KMS-11 (cell line): ENCODE measurements around the gene CTRL.

Experiments used
- H2AFZ ChIP-seq: fragments of 200-600 bp; sonication (generic); 2 replicates; pipeline ENCODE4 v1.6.1; 2016; ENCODE audit warnings: antibody characterized with exemption, mixed run types, low read depth
- H3K27ac ChIP-seq: fragments of 200-600 bp; sonication (generic); 2 replicates; pipeline ENCODE4 v1.6.1; 2016; ENCODE audit warnings: mild to moderate bottlenecking, mixed run types
- H3K27me3 ChIP-seq: fragments of 200-600 bp; sonication (generic); 2 replicates; pipeline ENCODE4 v1.6.1; 2017; ENCODE audit warnings: mild to moderate bottlenecking, low read depth, mixed run types, moderate library complexity; ENCODE audit not compliant: insufficient read depth
- H3K36me3 ChIP-seq: fragments of 200-600 bp; sonication (generic); 2 replicates; pipeline ENCODE4 v1.6.1; 2017; ENCODE audit warnings: mild to moderate bottlenecking, mixed run types; ENCODE audit not compliant: insufficient read depth
- H3K4me1 ChIP-seq: fragments of 200-600 bp; sonication (generic); 2 replicates; pipeline ENCODE4 v1.6.1; 2016; ENCODE audit warnings: mild to moderate bottlenecking, low read depth, mixed run types; ENCODE audit not compliant: poor library complexity, severe bottlenecking
- H3K4me2 ChIP-seq: fragments of 200-600 bp; sonication (generic); 2 replicates; pipeline ENCODE4 v1.7.0; 2016; ENCODE audit warnings: mild to moderate bottlenecking, mixed run types
- H3K4me3 ChIP-seq: fragments of 200-600 bp; sonication (generic); IDR thresholded peaks from 2 replicates; pipeline ENCODE4 v1.6.1; 2017; ENCODE audit warnings: low read depth, low read length, mixed read lengths; ENCODE audit not compliant: insufficient read depth
- H3K79me2 ChIP-seq: fragments of 200-600 bp; sonication (generic); 2 replicates; pipeline ENCODE4 v1.6.1; 2016; ENCODE audit warnings: low read depth, mixed run types; ENCODE audit not compliant: insufficient read depth
- H3K9ac ChIP-seq: fragments of 200-600 bp; sonication (generic); 2 replicates; pipeline ENCODE4 v1.6.1; 2016; ENCODE audit warnings: mild to moderate bottlenecking, mixed run types
- H4K20me1 ChIP-seq: fragments of 200-600 bp; sonication (generic); 2 replicates; pipeline ENCODE4 v1.6.1; 2016; ENCODE audit warnings: mild to moderate bottlenecking, mixed run types; ENCODE audit not compliant: insufficient read depth
- TF ChIP-seq, protein P1 (sequence below): fragments of 200-600 bp; sonication (generic); conservative IDR thresholded peaks from 2 replicates; pipeline ENCODE4 v1.6.1; 2017; ENCODE audit warnings: low read depth, mild to moderate bottlenecking, antibody characterized with exemption, low read length, moderate library complexity, mixed read lengths

Gene CTRL

DNA sequence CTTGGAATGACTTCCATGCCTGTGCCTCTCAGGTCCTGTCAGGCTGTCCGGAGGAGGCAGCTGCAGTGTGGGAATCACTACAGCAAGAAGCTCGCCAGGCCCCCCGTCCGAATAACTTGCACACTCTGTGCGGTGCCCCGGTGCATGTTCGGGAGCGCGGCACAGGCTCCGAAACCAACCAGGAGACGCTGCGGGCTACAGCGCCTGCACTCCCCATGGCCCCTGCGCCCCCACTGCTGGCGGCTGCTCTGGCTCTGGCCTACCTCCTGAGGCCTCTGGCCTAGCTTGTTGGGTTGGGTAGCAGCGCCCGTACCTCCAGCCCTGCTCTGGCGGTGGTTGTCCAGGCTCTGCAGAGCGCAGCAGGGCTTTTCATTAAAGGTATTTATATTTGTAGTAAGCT is 45.7 kb downstream of the CTRL start:
- no peak overlapping the region for H3K9ac ChIP-seq
- H3K36me3 ChIP-seq: 0 out of 2 replicates have a peak, but pooled peaks cover 4% of the 10 kb centered on the region
- H3K79me2 ChIP-seq: no peaks in the 10 kb centered on the region
- no peaks in the 10 kb centered on the region for H3K4me1 ChIP-seq
- no peak overlapping the region for H2AFZ ChIP-seq
- no peak overlapping the region for H3K27ac ChIP-seq
- no peak overlapping the region for H3K4me3 ChIP-seq
- no peaks in the 10 kb centered on the region for H4K20me1 ChIP-seq
- H3K4me2 ChIP-seq: no peak overlapping the region
- TF ChIP-seq, protein P1, sequence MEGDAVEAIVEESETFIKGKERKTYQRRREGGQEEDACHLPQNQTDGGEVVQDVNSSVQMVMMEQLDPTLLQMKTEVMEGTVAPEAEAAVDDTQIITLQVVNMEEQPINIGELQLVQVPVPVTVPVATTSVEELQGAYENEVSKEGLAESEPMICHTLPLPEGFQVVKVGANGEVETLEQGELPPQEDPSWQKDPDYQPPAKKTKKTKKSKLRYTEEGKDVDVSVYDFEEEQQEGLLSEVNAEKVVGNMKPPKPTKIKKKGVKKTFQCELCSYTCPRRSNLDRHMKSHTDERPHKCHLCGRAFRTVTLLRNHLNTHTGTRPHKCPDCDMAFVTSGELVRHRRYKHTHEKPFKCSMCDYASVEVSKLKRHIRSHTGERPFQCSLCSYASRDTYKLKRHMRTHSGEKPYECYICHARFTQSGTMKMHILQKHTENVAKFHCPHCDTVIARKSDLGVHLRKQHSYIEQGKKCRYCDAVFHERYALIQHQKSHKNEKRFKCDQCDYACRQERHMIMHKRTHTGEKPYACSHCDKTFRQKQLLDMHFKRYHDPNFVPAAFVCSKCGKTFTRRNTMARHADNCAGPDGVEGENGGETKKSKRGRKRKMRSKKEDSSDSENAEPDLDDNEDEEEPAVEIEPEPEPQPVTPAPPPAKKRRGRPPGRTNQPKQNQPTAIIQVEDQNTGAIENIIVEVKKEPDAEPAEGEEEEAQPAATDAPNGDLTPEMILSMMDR: no peak
- H3K27me3 ChIP-seq: no peaks in the 10 kb centered on the region

DNA sequence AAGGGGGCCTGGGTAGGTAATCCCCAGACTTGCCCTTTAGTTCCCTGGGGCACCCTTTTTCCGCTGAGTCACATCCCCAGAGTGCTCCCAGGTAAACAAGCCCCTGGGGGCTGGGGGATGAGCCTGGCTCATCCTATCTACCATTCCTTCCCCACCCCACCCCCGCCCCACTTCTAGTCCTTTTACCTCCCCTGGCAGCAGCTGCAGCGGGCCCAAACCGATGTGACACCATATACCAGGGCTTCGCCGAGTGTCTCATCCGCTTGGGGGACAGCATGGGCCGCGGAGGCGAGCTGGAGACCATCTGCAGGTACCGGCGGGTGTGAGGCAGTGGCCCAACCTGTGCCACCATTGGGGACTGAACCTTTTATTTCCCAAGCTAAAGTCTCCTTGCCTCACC is 46.1 kb downstream of the CTRL start:
- Histone ChIP-seq H3K4me3 (no peak overlapping the region), H3K79me2 (no peaks in the 10 kb centered on the region), H4K20me1 (no peaks in the 10 kb centered on the region), H3K4me2 (no peak overlapping the region), H3K4me1 (no peaks in the 10 kb centered on the region), H3K9ac (no peak overlapping the region), H3K27ac (no peak overlapping the region), H3K27me3 (no peaks in the 10 kb centered on the region), H3K36me3 (0 out of 2 replicates have a peak, but pooled peaks cover 5% of the 10 kb centered on the region), H2AFZ (no peak overlapping the region)
- TF ChIP-seq, protein P1: no peak

DNA sequence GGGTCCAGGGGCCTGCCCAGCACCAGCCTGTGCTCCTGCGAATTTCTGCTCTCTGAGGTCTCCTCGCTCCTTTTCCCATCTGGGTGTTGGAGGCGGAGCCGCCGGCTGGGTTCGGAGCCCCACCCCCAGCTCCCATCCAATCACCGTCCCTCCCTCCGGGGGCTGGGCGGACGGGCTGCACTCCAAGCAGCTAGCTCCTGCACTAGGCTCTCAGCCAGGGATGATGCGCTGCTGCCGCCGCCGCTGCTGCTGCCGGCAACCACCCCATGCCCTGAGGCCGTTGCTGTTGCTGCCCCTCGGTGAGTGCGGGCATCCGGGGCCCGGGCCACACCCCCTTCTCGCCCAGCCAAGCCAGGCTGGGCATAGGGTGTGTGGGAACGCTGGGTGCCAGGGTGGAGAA is 47.0 kb downstream of the CTRL start, which contains the start of gene NRN1L:
TSS of gene NRN1L (plus strand) at position 202 of the 400 bp plus-strand sequence. CDS start at position 221, 19 bp downstream.
- no peak within 1 kb of the TSS for H3K4me2 ChIP-seq

DNA sequence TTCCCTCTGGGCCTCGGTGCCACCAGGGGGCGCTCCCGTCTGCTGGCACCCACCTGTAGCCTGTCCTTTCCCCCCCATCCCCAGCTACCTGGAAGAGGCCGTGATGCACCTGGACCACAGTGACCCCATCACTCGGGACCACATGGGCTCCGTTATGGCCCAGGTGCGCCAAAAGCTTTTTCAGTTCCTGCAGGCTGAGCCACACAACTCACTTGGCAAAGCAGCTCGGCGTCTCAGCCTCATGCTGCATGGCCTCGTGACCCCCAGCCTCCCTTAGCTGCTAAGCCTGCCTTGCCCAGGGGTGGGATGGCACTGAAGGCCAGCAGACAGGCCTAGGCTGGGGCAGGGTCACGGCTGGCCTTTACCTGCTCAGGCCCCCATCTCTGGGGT is 47.8 kb downstream of the CTRL start:
- Histone ChIP-seq H3K4me2 (no peak overlapping the region), H3K79me2 (no peaks in the 10 kb centered on the region), H2AFZ (no peak overlapping the region), H3K9ac (no peak overlapping the region), H4K20me1 (no peaks in the 10 kb centered on the region), H3K27me3 (no peaks in the 10 kb centered on the region), H3K36me3 (peaks cover 8% of the 10 kb centered on the region; the same call in 1 of the 2 replicates), H3K4me3 (no peak overlapping the region), H3K27ac (no peak overlapping the region), H3K4me1 (no peaks in the 10 kb centered on the region)
- TF ChIP-seq, protein P1: peak; percentile 89

More for the DNA sequence above, 47.0 kb downstream of the CTRL start, which contains the start of gene NRN1L:
- no peak within 1 kb of the TSS for H2AFZ ChIP-seq
- no peaks in the 10 kb centered on the region for H4K20me1 ChIP-seq
- no peaks in the 10 kb centered on the region for H3K4me1 ChIP-seq
- H3K27me3 ChIP-seq: no peaks in the 10 kb centered on the region
- 0 out of 2 replicates have a peak, but pooled peaks cover 5% of the 10 kb centered on the region for H3K36me3 ChIP-seq
- H3K4me3 ChIP-seq: no peak within 1 kb of the TSS
- no peaks in the 10 kb centered on the region for H3K79me2 ChIP-seq
- TF ChIP-seq, protein P1: no peak
- H3K27ac ChIP-seq: no peak within 1 kb of the TSS
- H3K9ac ChIP-seq: no peak within 1 kb of the TSS
